Fibroblast of villous mesenchyme (primary cell): Measurements from ENCODE around the gene FRMD8. TPM values are rescaled to one million over a fixed set of nuclear protein-coding genes. Genes with fewer than 3 reads are reported as not detected.

Experiments
- DNase-seq: peaks from one replicate; pipeline ENCODE4 v3.0.0-alpha.2; 2010; ENCODE audit warnings: low read depth
- H3K4me3 ChIP-seq: 2 replicates; pipeline ENCODE4 v1.5.1; 2011; ENCODE audit warnings: low read depth, mild to moderate bottlenecking, low read length
- total RNA-seq: library from RNA; depleted of rRNA; stranded (reverse); fragments of >200 nt; gene quantifications from 2 replicates; pipeline ENCODE4 v1.2.3, GENCODE V29; 2012
- TF ChIP-seq, protein P1 (sequence below): IDR thresholded peaks from 2 replicates; pipeline ENCODE4 v1.5.1; 2012; ENCODE audit warnings: low read depth, mild to moderate bottlenecking, low read length; ENCODE audit not compliant: insufficient read depth

Gene FRMD8
- total RNA-seq, 1 donor: 44.5 TPM

DNA sequence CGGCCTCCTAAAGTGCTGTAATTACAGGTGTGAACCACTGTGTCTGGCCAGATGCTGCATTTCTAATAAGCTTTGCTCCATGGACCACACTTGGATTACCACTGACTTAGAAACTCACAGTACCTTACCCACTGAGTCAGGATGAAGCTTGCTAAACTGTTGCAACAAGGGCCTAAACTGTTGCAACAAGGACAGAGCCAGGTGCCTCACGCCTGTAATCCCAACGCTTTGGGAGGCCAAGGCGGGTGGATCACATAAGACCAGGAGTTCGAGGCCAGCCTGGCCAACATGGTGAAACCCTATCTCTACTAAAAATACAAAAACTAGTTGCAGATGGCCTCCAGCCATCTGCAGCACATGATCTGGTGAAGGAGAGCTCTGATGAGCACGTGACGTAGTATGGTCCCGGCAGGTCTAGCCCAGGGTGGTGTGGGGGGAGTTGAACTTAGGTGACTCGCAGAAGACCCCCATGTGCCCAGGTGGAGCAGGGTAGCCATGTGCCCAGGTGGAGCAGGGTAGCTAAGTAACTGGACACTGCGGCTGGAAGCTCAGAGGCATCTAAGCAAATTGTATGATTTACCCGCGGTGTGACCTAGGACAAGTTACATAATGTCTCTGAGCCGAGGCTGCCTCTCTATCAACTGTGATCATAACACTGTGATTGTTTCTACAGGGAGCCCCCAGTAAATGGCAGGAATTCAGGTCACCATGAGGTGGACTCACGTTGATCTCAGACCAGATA is 12.4 kb upstream of the FRMD8 start:
- no peak overlapping the region for H3K4me3 ChIP-seq
- no peak for DNase-seq
- TF ChIP-seq, protein P1, sequence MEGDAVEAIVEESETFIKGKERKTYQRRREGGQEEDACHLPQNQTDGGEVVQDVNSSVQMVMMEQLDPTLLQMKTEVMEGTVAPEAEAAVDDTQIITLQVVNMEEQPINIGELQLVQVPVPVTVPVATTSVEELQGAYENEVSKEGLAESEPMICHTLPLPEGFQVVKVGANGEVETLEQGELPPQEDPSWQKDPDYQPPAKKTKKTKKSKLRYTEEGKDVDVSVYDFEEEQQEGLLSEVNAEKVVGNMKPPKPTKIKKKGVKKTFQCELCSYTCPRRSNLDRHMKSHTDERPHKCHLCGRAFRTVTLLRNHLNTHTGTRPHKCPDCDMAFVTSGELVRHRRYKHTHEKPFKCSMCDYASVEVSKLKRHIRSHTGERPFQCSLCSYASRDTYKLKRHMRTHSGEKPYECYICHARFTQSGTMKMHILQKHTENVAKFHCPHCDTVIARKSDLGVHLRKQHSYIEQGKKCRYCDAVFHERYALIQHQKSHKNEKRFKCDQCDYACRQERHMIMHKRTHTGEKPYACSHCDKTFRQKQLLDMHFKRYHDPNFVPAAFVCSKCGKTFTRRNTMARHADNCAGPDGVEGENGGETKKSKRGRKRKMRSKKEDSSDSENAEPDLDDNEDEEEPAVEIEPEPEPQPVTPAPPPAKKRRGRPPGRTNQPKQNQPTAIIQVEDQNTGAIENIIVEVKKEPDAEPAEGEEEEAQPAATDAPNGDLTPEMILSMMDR: no peak

DNA sequence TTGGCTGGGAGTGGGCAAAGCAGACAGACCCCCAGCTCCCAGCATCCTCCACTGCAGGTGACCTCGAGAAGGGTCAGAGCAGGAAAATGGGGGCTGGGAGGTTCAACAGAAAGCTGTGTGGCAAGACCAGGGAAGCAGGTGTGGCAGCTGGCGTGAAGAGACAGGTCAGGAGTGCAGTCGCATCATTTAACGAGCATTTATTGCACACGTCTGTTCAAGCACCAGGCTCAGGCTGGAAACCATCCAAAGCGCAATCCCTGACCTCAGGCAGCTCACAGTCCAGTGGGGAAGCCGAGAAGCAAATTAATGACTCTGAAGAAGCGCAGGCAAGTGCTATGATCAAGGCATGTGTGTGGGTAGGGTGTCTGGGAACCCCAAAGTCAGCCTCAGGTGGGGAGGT is 11.4 kb upstream of the FRMD8 start:
- TF ChIP-seq, protein P1: no peak
- peak; percentile 37 for DNase-seq
- no peak overlapping the region for H3K4me3 ChIP-seq

DNA sequence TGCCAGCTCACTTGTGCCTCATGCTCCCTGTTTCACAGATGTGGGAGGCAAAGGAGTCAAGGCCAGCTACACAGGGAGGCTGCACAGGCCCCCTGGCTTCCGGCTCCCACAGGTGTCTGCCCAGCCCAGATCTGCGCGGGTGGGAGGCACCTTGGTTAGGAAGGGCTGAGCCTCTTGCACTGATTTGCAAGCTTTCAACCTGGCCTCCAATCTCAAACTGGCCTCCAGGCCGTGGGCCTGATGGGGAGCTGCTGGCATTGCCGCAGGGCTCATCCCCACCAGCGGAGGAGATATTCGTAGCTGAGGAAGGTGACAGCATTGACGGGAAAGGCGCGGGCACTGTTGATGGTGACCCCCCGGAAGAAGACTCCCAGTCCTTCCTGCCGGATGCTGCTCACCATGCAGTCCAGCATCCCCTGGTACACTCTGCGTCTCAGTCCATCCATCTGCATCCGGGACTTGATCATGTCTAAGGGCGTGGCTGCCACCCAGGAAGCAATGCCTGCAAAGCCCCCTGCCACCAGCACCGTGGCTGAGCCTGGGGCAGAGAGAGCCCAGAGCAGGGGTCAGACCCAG is 10.2 kb upstream of the FRMD8 start:
- no peak for DNase-seq
- TF ChIP-seq, protein P1: no peak
- H3K4me3 ChIP-seq: no peak overlapping the region

DNA sequence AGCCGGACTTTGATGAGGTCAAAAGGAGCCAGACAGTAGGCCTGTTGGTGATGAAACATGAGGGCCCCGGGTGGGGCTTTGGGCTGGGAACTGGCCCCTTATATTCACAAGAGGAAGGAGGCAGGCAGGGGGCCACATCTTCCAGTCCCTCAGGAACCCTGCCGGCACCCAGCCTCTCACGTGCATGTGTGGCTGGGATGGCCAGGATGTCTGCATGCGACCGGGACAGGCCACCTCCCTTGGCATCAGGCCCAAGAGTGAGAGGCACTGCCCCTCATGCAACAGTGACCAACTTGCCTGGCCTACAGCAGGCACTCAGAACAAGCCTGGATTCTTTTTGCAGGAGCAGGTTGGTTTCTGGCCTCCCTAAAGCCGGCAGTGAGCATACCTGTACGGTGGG is 9.4 kb upstream of the FRMD8 start:
- DNase-seq: no peak
- no peak overlapping the region for H3K4me3 ChIP-seq
- TF ChIP-seq, protein P1: no peak

DNA sequence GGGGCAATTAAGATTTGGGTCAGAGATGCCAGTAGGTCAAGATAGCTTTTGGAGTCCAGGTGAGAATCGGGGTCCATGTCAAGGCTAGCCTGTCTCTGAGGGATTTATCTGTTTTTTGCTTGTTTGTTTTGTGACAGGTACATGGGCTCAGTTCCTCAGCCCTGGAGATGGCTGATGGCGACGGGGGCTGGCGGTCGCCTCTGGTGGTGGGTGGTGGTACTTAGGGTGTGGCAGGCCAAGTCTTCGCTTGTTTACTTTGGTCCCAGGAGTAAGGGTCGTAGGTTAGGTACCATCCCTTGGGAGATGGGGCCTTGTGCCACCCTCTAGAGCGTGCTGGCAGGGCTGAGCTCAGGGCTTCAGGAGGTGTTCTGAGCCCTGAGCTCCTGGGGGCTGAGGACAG is 8.7 kb upstream of the FRMD8 start:
- TF ChIP-seq, protein P1: no peak
- H3K4me3 ChIP-seq: no peak overlapping the region
- no peak for DNase-seq

DNA sequence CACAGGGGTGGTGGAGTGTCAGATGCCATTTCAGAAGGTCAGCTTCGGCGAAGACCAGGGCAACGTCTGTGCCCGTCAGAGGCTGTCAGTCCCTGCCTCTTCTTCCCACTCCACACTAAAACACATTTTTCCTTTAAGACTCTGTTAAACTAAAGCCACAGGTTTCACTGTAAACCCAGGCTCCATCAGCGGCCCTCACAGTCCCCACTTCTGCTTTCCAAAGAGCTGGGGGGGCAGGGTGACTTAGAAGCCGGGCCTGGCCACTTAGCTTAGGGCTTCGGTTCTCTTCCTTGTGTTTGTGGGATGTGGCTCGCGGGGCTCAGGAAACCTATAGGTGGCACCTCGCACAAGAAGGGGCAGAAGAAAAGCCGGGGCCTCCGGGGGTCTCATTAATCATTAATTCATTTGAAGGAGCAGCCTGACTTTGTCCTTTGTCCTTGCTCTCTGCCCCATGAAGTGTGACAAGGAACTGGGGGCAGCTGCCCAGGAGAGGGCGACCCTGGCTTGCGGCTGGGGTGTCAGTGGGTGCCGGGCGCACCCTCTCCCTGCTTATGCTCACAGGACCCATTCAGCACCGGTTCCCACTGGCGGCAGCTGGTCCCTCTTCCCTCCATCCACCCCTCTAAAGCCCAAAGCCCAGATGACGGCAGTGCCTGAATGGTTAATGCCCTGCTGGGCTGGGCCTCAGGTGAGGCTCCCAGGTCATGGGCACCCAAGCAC is 8.1 kb upstream of the FRMD8 start:
- no peak overlapping the region for H3K4me3 ChIP-seq
- no peak for DNase-seq
- TF ChIP-seq, protein P1: no peak
